AG04450 (cell line): Measurements from ENCODE around the gene PGAP6. TPM values are rescaled to one million over a fixed set of nuclear protein-coding genes. Genes with fewer than 3 reads are reported as not detected.

Source experiments
- CTCF ChIA-PET: fragments of 300-600, 350-600 bp; formaldehyde crosslinking; extraction: SDS; loops from one replicate; lab custom pipeline; 2022; ENCODE audit warnings: antibody characterized with exemption, inconsistent platforms; lab: Charles Lee
- POLR2A ChIA-PET: fragments of 350-600 bp; formaldehyde crosslinking; extraction: SDS; loops from one replicate; lab custom pipeline; 2021; ENCODE audit warnings: antibody characterized with exemption, inconsistent platforms; lab: Yijun Ruan, JAX
- DNase-seq: peaks from one replicate; pipeline ENCODE4 v3.0.0-alpha.2; 2011; ENCODE audit warnings: low read depth, low spot score
- H3K27ac ChIP-seq: one replicate; pipeline ENCODE4 v1.5.1; 2012; ENCODE audit warnings: low read depth, low read length, control low read depth
- H3K27me3 ChIP-seq: one replicate; pipeline ENCODE4 v1.6.0; 2012; ENCODE audit warnings: low read length; ENCODE audit not compliant: control insufficient read depth, insufficient read depth
- H3K4me3 ChIP-seq: 2 replicates; pipeline ENCODE4 v1.5.1; 2011; ENCODE audit warnings: mild to moderate bottlenecking, low read depth, low read length, control low read depth
- H3K9me3 ChIP-seq: 2 replicates; pipeline ENCODE4 v1.5.1; 2012; ENCODE audit warnings: low read length; ENCODE audit not compliant: control insufficient read depth, insufficient read depth
- CTCF ChIP-seq: IDR thresholded peaks from 2 replicates; pipeline ENCODE4 v1.5.1; 2011; ENCODE audit warnings: low read depth, low read length, control low read depth, inconsistent platforms
- polyA plus RNA-seq: library from polyadenylated mRNA; depleted of rRNA; stranded (reverse); fragments of >200 nt; gene quantifications from 2 replicates; pipeline ENCODE4 v1.2.3, GENCODE V29; 2011

PGAP6 gene
- polyA plus RNA-seq, 1 experiment = 40.8 TPM

- no peaks in the 10 kb centered on the region; the same call in 1 of the 2 replicates for H3K9me3 ChIP-seq
- CTCF ChIA-PET = interaction anchor here (0.6 kb wide), 1 partner anchor 312 kb away, joined by 5 read pairs; no protein-coding TSS in a partner anchor
Observed at GRCh38 chr16:375927-376816, 5.6 kb downstream of the PGAP6 start.

GRCh38 chr16:375212-375611, 6.6 kb downstream of the PGAP6 start:
- CTCF ChIA-PET = no interaction called here
- TF ChIP-seq CTCF = no peak

More at GRCh38 chr16:375927-376816, 5.6 kb downstream of the PGAP6 start:
- no peak overlapping the region for H3K4me3 ChIP-seq
- POLR2A ChIA-PET = no interaction called here
- TF ChIP-seq CTCF = no peak
- DNase-seq = no peak
- no peaks in the 10 kb centered on the region for H3K27me3 ChIP-seq
- H3K27ac ChIP-seq = no peak overlapping the region

GRCh38 chr16:374616-374926, 7.2 kb downstream of the PGAP6 start:
- H3K27me3 ChIP-seq = no peaks in the 10 kb centered on the region
- ChIA-PET POLR2A (no interaction called here), CTCF (no interaction called here)
- H3K27ac ChIP-seq = no peak overlapping the region
- TF ChIP-seq CTCF = no peak
- no peak overlapping the region for H3K4me3 ChIP-seq
- no peaks in the 10 kb centered on the region; the same call in 1 of the 2 replicates for H3K9me3 ChIP-seq
- DNase-seq = no peak

More at GRCh38 chr16:375212-375611, 6.6 kb downstream of the PGAP6 start:
- Histone ChIP-seq H3K27me3 (no peaks in the 10 kb centered on the region), H3K9me3 (no peaks in the 10 kb centered on the region; the same call in 1 of the 2 replicates), H3K4me3 (no peak overlapping the region), H3K27ac (no peak overlapping the region)
- DNase-seq = no peak
- POLR2A ChIA-PET = no interaction called here

- no peak for DNase-seq
- no peaks in the 10 kb centered on the region; the same call in 1 of the 2 replicates for H3K9me3 ChIP-seq
- TF ChIP-seq CTCF = no peak
Observed at GRCh38 chr16:373848-374615, 7.7 kb downstream of the PGAP6 start.

More at GRCh38 chr16:373848-374615, 7.7 kb downstream of the PGAP6 start:
- H3K27me3 ChIP-seq = no peaks in the 10 kb centered on the region
- H3K4me3 ChIP-seq = no peak overlapping the region
- no peak overlapping the region for H3K27ac ChIP-seq
- ChIA-PET POLR2A (no interaction called here), CTCF (no interaction called here)
